Liver (tissue), 9 donors: ENCODE results near the gene PRLHR. TPM values are rescaled to one million over a fixed set of nuclear protein-coding genes. Genes with fewer than 3 reads are reported as not detected.

Experiments
- DNase-seq: peaks from one replicate; pipeline ENCODE4 v3.0.0-alpha.2; 2017; ENCODE audit warnings: low spot score
- H3K27ac ChIP-seq, 2 donors: one replicate each; pipeline ENCODE4 v1.7.0; 2013; ENCODE audit warnings: inconsistent platforms in 2 of 2, low read length in 2 of 2, control low read depth in 1 of 2, low read depth in 1 of 2, mild to moderate bottlenecking in 1 of 2
- H3K27me3 ChIP-seq, 4 donors: one replicate each; pipeline versions ENCODE4 v1.6.1 to v1.7.0; 2013; ENCODE audit warnings: low read length in 3 of 4, inconsistent platforms in 1 of 4, mild to moderate bottlenecking in 1 of 4, moderate library complexity in 1 of 4; ENCODE audit not compliant: control insufficient read depth in 4 of 4, insufficient read depth in 4 of 4
- H3K36me3 ChIP-seq, 4 donors: one replicate each; pipeline versions ENCODE4 v1.6.1 to v1.7.0; 2013; ENCODE audit warnings: low read length in 3 of 4, mild to moderate bottlenecking in 3 of 4, low read depth in 1 of 4, moderate library complexity in 1 of 4; ENCODE audit not compliant: control insufficient read depth in 4 of 4, insufficient read depth in 3 of 4
- H3K4me1 ChIP-seq, 4 donors: one replicate each; pipeline versions ENCODE4 v1.6.1 to v1.7.0; 2013; ENCODE audit warnings: low read length in 3 of 4, mild to moderate bottlenecking in 3 of 4, moderate library complexity in 1 of 4; ENCODE audit not compliant: control insufficient read depth in 4 of 4, insufficient read depth in 4 of 4
- H3K4me3 ChIP-seq, 3 donors: one replicate each; pipeline versions ENCODE4 v1.6.1 to v1.7.0; 2013; ENCODE audit warnings: low read length in 3 of 3, control low read depth in 1 of 3, low read depth in 1 of 3, mild to moderate bottlenecking in 1 of 3
- H3K9ac ChIP-seq, 2 donors: one replicate each; pipeline ENCODE4 v1.7.0; 2013; ENCODE audit warnings: low read length in 2 of 2, mild to moderate bottlenecking in 2 of 2, moderate library complexity in 2 of 2, control low read depth in 1 of 2, low read depth in 1 of 2
- H3K9me3 ChIP-seq, 4 donors: one replicate each; pipeline versions ENCODE4 v1.6.1 to v1.7.0; 2013; ENCODE audit warnings: low read length in 3 of 4; ENCODE audit not compliant: control insufficient read depth in 4 of 4
- EGR1 ChIP-seq, 2 donors: IDR thresholded peaks; 2 replicates each; pipeline ENCODE4 v1.6.1; 2016 to 2018; ENCODE audit warnings: antibody characterized with exemption in 2 of 2, low read depth in 2 of 2
- FOXA1 ChIP-seq: IDR thresholded peaks from 2 replicates; pipeline ENCODE4 v1.6.1; 2016; ENCODE audit warnings: antibody characterized with exemption
- FOXA2 ChIP-seq: IDR thresholded peaks from 2 replicates; pipeline ENCODE4 v1.6.1; 2016; ENCODE audit warnings: antibody characterized with exemption
- GABPA ChIP-seq, 2 donors: IDR thresholded peaks in 1 of 2; conservative IDR thresholded peaks in 1 of 2; 2 replicates each; pipeline ENCODE4 v1.6.1; 2016; ENCODE audit warnings: antibody characterized with exemption in 2 of 2, mild to moderate bottlenecking in 1 of 2, moderate library complexity in 1 of 2
- HNF4A ChIP-seq, 2 donors: conservative IDR thresholded peaks; 2 replicates each; pipeline ENCODE4 v1.6.1; 2016; ENCODE audit warnings: antibody characterized with exemption in 2 of 2, mild to moderate bottlenecking in 2 of 2
- HNF4G ChIP-seq: IDR thresholded peaks from 2 replicates; pipeline ENCODE4 v1.6.1; 2016; ENCODE audit warnings: antibody characterized with exemption
- NR2F2 ChIP-seq: IDR thresholded peaks from 2 replicates; pipeline ENCODE4 v1.6.1; 2016; ENCODE audit warnings: antibody characterized with exemption
- RXRA ChIP-seq, 2 donors: IDR thresholded peaks; 2 replicates each; pipeline ENCODE4 v1.6.1; 2017 to 2018; ENCODE audit warnings: antibody characterized with exemption in 2 of 2, mild to moderate bottlenecking in 1 of 2
- SP1 ChIP-seq: IDR thresholded peaks from 2 replicates; pipeline ENCODE4 v1.6.1; 2018; ENCODE audit warnings: antibody characterized with exemption, mild to moderate bottlenecking
- TAF1 ChIP-seq: conservative IDR thresholded peaks from 2 replicates; pipeline ENCODE4 v1.6.1; 2016; ENCODE audit warnings: antibody characterized with exemption, mild to moderate bottlenecking
- YY1 ChIP-seq: IDR thresholded peaks from 2 replicates; pipeline ENCODE4 v1.6.1; 2016; ENCODE audit warnings: antibody characterized with exemption, mild to moderate bottlenecking
- WGBS: extraction: QIAGEN DNeasy Blood & Tissue Kit; methylation state at CpG from one replicate; pipeline ENCODE4 v1.1.7; 2013; 5-methylcytosine and 5-hydroxymethylcytosine counted together
- polyA plus RNA-seq, 2 donors: library from polyadenylated mRNA; stranded (reverse) in 1 of 2; unstranded in 1 of 2; fragments of 200-250 nt in 1 of 2; fragments of >200 nt in 1 of 2; fragmentation: Nextera tagmentation in 1 of 2; extraction: Ambion mirVana in 1 of 2; gene quantifications; one replicate each; pipeline versions ENCODE4 v1.2.1 to v1.2.3, GENCODE V29; 2013 to 2015
- total RNA-seq, 2 donors: library from RNA; depleted of rRNA; stranded (reverse); fragments of >200 nt; gene quantifications; one replicate each; pipeline ENCODE4 v1.2.3, GENCODE V29; 2014
- TF ChIP-seq, protein P1 (sequence below): IDR thresholded peaks from 2 replicates; pipeline ENCODE4 v1.6.1; 2016; ENCODE audit warnings: antibody characterized with exemption
- TF ChIP-seq, protein P2 (sequence below): IDR thresholded peaks from 2 replicates; pipeline ENCODE4 v1.6.1; 2016; ENCODE audit warnings: antibody characterized with exemption
- TF ChIP-seq, protein P3 (sequence below): IDR thresholded peaks from 2 replicates; pipeline ENCODE4 v1.6.1; 2016; ENCODE audit warnings: antibody characterized with exemption
- TF ChIP-seq, protein P4 (sequence below): IDR thresholded peaks from 2 replicates; pipeline ENCODE4 v1.6.1; 2016; ENCODE audit warnings: antibody characterized with exemption, mild to moderate bottlenecking
- TF ChIP-seq, protein P5 (sequence below): fragments of 150-350 bp; IDR thresholded peaks from 2 replicates; pipeline ENCODE4 v1.5.1; 2017; ENCODE audit warnings: improper control_type of control experiment, low read depth, low read length; ENCODE audit not compliant: missing input control
- donor health status: healthy.
- donor health status: healthy.
- donor health status: healthy.
- donor health status: healthy.
- donor health status: healthy.

Gene PRLHR
- total and polyA plus RNA-seq, 4 donors, result under 0.01 to 0.08 TPM; not detected in 2

DNA sequence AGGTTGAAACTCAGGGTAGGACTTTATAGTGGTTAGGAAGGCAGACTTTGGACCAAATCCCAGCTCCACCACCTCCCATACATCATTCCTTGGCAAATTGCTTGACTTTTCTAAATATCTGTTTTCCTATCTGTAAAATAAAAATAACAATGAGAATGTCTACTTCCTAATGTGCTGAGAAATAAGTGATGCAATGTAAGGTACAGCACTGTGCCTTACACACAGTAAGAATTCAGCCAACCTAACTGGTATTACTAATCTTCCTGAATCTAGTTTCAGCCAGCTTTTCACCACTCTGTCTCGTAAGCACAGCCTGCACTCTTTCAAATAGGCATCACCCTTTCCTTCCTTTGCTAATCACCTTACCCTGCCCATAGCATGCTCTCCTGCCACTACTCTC is 9.7 kb downstream of the PRLHR start:
- no peak for TF ChIP-seq SP1
- TF ChIP-seq, protein P1, sequence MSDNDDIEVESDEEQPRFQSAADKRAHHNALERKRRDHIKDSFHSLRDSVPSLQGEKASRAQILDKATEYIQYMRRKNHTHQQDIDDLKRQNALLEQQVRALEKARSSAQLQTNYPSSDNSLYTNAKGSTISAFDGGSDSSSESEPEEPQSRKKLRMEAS, result no peak
- TF ChIP-seq HNF4G, result no peak
- TF ChIP-seq NR2F2, result no peak
- no peak for TF ChIP-seq EGR1 (IDR thresholded peaks at IDR 0.05; ENCODE audit: low read depth in 2 of 2)
- TF ChIP-seq, protein P2, sequence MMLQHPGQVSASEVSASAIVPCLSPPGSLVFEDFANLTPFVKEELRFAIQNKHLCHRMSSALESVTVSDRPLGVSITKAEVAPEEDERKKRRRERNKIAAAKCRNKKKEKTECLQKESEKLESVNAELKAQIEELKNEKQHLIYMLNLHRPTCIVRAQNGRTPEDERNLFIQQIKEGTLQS, result no peak
- TF ChIP-seq, protein P3, sequence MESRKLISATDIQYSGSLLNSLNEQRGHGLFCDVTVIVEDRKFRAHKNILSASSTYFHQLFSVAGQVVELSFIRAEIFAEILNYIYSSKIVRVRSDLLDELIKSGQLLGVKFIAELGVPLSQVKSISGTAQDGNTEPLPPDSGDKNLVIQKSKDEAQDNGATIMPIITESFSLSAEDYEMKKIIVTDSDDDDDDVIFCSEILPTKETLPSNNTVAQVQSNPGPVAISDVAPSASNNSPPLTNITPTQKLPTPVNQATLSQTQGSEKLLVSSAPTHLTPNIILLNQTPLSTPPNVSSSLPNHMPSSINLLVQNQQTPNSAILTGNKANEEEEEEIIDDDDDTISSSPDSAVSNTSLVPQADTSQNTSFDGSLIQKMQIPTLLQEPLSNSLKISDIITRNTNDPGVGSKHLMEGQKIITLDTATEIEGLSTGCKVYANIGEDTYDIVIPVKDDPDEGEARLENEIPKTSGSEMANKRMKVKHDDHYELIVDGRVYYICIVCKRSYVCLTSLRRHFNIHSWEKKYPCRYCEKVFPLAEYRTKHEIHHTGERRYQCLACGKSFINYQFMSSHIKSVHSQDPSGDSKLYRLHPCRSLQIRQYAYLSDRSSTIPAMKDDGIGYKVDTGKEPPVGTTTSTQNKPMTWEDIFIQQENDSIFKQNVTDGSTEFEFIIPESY, result no peak
- TF ChIP-seq HNF4A (conservative IDR thresholded peaks at IDR 0.05), result no peak
- TF ChIP-seq, protein P4, sequence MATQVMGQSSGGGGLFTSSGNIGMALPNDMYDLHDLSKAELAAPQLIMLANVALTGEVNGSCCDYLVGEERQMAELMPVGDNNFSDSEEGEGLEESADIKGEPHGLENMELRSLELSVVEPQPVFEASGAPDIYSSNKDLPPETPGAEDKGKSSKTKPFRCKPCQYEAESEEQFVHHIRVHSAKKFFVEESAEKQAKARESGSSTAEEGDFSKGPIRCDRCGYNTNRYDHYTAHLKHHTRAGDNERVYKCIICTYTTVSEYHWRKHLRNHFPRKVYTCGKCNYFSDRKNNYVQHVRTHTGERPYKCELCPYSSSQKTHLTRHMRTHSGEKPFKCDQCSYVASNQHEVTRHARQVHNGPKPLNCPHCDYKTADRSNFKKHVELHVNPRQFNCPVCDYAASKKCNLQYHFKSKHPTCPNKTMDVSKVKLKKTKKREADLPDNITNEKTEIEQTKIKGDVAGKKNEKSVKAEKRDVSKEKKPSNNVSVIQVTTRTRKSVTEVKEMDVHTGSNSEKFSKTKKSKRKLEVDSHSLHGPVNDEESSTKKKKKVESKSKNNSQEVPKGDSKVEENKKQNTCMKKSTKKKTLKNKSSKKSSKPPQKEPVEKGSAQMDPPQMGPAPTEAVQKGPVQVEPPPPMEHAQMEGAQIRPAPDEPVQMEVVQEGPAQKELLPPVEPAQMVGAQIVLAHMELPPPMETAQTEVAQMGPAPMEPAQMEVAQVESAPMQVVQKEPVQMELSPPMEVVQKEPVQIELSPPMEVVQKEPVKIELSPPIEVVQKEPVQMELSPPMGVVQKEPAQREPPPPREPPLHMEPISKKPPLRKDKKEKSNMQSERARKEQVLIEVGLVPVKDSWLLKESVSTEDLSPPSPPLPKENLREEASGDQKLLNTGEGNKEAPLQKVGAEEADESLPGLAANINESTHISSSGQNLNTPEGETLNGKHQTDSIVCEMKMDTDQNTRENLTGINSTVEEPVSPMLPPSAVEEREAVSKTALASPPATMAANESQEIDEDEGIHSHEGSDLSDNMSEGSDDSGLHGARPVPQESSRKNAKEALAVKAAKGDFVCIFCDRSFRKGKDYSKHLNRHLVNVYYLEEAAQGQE, result no peak
- no peak for TF ChIP-seq RXRA (IDR thresholded peaks at IDR 0.05)
- no peak for TF ChIP-seq FOXA2
- TF ChIP-seq, protein P5, sequence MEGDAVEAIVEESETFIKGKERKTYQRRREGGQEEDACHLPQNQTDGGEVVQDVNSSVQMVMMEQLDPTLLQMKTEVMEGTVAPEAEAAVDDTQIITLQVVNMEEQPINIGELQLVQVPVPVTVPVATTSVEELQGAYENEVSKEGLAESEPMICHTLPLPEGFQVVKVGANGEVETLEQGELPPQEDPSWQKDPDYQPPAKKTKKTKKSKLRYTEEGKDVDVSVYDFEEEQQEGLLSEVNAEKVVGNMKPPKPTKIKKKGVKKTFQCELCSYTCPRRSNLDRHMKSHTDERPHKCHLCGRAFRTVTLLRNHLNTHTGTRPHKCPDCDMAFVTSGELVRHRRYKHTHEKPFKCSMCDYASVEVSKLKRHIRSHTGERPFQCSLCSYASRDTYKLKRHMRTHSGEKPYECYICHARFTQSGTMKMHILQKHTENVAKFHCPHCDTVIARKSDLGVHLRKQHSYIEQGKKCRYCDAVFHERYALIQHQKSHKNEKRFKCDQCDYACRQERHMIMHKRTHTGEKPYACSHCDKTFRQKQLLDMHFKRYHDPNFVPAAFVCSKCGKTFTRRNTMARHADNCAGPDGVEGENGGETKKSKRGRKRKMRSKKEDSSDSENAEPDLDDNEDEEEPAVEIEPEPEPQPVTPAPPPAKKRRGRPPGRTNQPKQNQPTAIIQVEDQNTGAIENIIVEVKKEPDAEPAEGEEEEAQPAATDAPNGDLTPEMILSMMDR, result no peak
- no peak for TF ChIP-seq GABPA (IDR thresholded peaks at IDR 0.05 in 1 of 2, conservative IDR thresholded peaks at IDR 0.05 in 1 of 2)
- TF ChIP-seq TAF1, result no peak
- TF ChIP-seq FOXA1, result no peak
- TF ChIP-seq YY1, result no peak
- H3K9me3 ChIP-seq, result peaks cover 0 to 4% (median 1%) of the 10 kb centered on the region in 4 donors
- H3K27ac ChIP-seq, result no peak overlapping the region
- H3K4me3 ChIP-seq, result no peak overlapping the region
- no peak for DNase-seq
- 87% methylated on average over 1 of the region's 1 CpG for WGBS
- H3K4me1 ChIP-seq, result peaks cover 0 to 4% (median 0%) of the 10 kb centered on the region in 4 donors
- no peak overlapping the region for H3K9ac ChIP-seq
- H3K36me3 ChIP-seq, result no peaks in the 10 kb centered on the region
- H3K27me3 ChIP-seq, result peaks cover 0 to 2% (median 0%) of the 10 kb centered on the region in 4 donors

DNA sequence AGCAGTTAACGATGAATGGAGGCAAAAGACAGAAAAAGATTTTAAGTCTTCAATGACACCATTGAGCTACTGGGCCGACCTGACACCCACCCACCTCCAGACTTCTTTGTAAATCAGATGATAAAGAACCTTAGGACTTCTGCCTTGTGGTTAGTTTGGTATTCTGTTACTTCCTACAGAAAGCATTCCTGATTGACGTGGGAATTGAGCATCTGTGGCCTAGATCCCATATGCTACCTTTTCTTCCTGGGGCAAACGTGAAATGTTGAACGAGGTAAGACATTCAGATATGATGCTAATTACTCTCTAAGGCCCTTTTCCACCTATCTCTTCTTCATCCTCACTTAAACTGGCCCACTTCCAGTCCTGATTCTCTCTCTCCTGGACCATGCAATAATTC is 10.2 kb downstream of the PRLHR start:
- peaks cover 0 to 4% (median 0%) of the 10 kb centered on the region in 4 donors for H3K4me1 ChIP-seq
- peaks cover 0 to 2% (median 0%) of the 10 kb centered on the region in 4 donors for H3K27me3 ChIP-seq
- H3K27ac ChIP-seq, result no peak overlapping the region
- DNase-seq, result no peak
- TF ChIP-seq GABPA (IDR thresholded peaks at IDR 0.05 in 1 of 2, conservative IDR thresholded peaks at IDR 0.05 in 1 of 2) (no peak), HNF4A (conservative IDR thresholded peaks at IDR 0.05) (no peak), HNF4G (no peak), FOXA2 (no peak)
- 80% methylated on average over 5 of the region's 5 CpGs for WGBS
- peaks cover 0 to 4% (median 1%) of the 10 kb centered on the region in 4 donors for H3K9me3 ChIP-seq
- no peak overlapping the region for H3K9ac ChIP-seq
- H3K36me3 ChIP-seq, result no peaks in the 10 kb centered on the region
- H3K4me3 ChIP-seq, result no peak overlapping the region
